Stimulated activated CD8-positive, alpha-beta memory T cell treated with anti-CD3 and anti-CD28 coated beads, Interleukin-7, amount 100 ng/mL, for 48 hours (primary cell): ENCODE results near the gene CFAP299.
"Not testable (repeated sequence)": the region's sequence is repeated elsewhere in the genome, so short reads cannot be mapped to it uniquely, and the experiment has no call there.

Experiments
- DNase-seq, 2 donors: peaks; one replicate each; pipeline ENCODE4 v3.0.0-alpha.2; 2020; ENCODE audit warnings: low read depth in 1 of 2; ENCODE audit errors: extremely low read depth in 1 of 2

The CFAP299 gene

DNA sequence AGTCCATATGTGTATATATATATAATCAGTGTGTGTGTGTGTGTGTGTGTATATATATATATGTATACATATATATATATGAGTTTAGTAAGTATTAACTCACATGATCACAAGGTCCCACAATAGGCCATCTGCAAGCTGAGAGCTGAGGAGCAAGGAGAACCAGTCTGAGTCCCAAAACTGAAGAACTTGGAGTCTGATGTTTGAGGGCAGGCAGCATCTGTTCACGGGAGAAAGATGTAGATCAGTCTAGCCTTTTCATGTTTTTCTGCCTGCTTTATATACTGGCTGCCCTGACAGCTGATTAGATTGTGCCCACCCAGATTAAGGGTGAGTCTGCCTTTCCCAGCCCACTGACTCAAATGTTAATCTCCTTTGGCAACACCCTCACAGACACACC is 465.2 kb downstream of the CFAP299 start:
- DNase-seq = not testable (repeated sequence)

DNA sequence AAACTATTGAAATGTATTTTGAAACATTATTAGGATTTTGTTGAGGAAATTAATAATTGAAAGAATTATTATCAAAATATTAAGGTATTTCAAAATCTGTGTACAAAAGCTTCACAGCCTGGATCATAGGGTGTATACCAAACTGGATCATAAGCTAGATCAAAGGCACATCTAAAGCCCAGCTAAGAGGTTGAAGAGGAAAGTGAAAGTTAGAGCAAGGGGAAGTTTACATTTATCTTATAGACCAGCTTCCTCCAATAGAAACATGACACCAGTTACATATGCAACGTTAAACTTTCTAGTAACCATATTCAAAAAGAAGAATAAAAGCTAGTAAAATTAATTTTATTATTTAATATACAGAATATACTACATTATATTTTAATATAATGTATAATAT is 467.8 kb downstream of the CFAP299 start:
- DNase-seq = no peak

DNA sequence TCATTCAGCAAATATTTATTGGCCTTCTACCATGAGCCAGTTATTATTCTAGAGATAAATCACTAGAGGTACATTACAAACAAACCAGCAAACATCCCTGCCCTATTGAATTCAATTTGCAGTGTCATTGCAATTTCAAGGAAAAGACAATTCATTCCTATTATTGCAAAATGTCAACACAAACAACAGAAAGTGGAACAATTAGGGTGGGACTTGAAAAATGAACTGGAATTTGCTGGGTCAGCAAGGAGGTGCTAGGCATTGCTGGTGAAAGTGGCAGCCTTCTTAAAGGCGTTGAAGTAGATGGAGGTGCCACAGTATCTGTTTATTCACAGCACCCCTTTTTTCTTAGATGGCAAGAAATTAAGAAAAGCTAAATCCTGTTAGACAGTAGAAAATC is 470.9 kb downstream of the CFAP299 start:
- no peak for DNase-seq

DNA sequence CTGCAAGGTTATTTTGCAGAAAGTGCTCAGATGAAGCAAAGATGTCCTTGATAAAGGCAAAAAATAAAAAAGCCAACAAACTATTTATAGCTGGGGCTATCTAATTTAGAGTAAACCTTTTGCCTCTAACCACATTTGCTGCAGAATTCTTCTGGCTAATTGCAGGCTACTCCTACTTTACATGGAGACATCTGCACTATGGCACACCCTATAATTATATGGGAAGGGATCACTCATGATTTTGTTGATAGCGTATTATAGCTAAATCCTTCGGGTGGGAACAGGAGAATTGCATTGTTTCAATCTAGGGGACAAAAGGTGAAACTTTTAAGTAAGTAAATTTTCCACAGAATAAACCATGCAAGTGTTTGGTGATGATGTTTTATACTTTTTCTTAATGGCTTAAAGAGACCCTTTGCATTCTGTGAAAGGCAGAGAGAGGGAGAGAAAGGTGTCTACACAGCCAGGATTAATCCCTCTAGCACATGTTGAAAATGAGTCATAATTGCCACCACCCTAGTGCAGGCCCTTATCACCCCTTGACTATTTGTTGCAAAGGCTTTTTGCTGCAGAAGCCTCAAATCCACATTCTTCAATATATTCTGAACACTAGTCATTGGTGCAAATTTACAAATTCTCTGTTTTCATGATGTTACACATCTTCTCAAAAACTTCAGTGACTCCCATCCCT is 473.7 kb downstream of the CFAP299 start:
- no peak for DNase-seq

DNA sequence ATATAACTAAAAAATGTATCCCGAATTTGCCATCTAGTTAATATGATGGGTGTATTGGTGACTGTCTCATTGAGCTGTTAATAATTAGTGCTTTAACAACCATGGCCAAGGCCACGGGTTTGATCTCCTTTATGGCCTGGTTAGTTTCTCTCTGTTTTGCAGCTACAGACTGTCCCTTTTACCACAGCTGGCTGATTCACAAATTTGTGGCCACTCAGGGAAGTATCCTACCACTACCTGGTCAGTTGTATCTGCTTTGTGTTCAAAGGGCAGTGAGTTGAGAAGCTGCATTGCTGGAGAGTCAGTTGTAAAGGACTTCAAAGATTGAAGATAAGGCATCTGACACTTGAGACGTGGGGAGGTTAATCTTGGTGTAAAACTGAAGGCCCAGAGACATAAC is 475.9 kb downstream of the CFAP299 start:
- no peak for DNase-seq

DNA sequence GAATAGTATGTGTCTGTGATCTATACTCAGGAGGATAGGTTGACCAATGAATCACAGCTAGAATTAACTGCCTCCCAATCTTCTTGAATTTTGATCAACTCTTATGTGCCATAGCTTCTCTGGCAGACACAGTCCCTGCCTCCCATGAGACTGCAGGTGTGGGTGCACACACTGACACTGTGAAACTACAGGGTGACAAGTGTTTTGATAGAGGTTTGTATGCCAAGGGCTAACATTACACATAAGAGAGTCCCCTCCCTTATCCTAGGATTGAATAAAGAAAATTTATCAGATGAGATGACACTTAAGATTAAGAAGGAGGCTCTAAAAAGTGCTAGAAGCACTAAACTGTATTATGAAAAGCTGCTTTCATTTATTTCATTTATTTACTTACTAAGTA is 476.6 kb downstream of the CFAP299 start:
- DNase-seq = no peak

DNA sequence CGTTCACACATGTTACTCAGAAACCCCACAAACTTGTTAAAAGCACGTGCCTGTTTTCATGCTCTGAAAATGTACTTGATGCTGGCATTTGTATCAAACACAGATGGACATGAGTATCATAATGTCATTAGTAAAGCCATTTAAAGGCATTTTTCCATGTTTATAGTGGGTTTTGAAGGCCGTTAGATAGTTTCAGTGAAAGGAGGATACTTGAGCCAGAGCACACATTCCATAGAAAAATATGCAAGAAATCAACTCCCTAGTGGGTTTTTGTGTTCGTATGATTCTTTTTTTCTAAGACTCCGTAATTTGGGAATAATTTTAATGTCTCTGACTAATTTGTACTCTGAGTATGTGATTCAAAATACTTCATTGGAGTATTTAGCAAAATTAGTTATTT is 478.7 kb downstream of the CFAP299 start:
- no peak for DNase-seq

DNA sequence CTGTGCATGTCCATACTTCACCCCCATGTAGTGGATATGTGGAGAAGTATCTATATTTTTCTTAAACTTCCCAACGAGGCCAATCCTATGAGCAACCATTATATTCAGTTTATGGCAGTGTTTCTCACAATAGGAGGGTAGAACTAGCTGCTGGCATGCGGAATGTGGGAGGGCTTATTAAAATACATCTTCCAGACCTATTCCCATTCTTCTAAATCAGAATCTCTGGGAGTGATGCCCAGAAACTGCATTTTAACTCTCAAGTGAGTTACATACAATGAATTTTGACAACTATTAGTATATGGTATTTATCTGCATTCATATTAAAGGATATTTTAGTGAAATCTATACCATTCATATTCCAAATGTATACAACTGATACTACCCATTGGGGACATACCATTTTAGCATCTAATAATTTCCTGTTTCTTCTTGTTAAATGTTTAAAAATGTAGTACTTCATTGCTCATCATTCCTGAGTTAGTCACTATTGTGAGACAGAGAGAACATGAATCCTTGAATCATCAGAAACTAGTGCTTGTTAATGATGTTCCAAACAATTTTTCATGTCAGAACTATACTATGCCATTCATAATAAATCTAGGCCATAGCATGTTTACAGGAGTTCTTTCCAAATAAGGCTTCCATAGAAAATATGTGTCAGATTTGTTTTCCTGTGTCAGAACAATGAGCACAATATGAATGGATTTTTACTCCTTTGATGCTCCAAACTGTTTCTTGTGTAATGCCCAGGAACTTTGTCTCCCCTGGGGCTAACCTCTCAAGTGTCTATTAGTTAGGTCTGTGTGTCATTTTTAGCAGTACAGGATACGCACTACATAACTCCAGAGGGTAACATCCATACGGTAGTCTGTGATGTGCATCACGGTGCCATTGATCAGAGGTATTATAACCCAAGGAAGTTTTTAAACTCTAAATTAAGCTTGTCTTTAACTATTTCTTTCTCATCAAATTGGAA is 496.1 kb downstream of the CFAP299 start:
- DNase-seq = no peak

DNA sequence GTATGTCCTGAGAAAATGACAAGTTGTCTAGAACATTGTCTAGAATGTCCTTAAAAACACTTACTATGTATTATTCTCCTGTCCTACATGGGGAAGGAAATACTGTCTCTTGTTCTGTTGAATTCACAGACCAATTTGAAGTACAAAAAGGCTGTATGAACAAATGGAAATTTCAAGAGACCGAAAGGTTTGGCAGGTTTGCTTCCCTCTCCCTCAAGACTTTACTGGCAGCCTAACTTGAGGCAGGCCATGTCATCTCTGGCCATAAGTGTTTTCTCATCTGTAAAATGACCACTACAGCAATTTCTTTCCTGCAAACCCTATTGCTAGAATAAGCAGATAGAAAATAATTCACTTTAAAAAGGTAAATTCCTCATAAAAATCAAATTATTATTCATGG is 503.8 kb downstream of the CFAP299 start:
- DNase-seq = no peak

DNA sequence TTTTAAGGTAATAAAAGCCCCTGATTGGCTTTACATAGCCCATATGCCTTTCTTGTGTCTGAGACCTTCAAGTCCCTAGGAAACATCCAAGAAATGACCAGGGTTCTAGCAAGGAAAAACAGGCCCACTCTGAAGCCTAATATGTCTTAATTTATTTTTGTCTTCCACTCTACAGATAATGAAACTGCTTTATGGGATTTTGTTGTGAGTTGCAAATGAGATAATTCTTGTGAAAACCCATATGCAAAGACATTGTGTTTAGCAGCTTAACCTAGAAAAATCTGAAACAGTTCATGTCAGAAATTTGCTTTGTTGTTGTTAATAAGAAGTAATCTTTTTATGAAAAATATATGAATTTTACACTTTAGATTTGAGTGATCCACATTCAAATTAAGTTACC is 504.3 kb downstream of the CFAP299 start:
- no peak for DNase-seq

DNA sequence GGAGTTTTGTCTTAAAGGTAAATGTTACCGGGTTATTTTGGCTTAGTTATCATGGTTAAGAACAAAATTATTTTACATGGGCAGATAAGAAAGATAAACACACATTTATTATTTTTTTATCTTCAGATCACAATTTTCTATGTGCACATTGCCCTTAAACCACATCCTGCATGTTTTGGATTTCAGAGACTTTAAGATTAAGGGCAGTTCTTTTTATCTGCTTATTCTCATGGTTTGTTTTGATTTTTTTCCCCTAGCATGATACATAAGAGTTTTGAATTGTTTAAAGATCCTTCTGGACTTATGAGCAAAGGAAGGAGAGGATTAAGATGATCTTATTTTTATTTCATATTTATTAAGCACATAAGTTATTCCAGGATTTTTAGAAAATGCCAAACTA is 504.9 kb downstream of the CFAP299 start:
- DNase-seq = no peak

DNA sequence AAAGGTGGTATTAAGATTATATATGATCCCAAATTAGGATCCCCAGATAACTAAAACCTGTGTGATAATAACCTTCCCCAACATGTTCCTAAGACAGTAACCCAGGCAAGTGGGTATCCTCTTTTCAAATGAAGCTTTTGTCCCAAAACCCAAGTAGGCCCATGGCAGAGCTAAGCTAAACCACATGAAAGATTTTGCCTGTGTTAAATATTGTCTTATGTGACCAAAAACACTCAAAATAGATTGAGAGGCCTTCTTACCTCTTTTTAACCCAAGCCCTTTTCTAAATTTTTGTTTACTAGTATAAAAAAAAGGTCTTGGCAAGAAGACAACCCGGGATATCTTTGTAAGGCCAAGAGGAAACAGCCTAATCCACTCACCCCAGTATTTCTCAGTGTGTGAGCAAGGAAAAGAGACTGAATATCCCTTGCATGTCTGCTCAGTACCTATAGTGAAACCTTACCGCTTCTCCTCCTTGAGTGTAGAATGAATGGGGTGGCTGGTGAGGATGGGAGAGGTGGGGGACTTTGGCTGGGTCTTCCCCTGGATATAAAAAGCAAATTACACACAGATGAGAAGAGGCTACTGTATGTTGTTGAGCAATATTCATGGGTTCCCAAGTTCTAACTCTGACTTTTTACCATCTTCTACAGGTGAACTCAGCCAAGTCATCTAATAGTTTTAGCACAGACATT is 506.2 kb downstream of the CFAP299 start:
- DNase-seq = no peak

DNA sequence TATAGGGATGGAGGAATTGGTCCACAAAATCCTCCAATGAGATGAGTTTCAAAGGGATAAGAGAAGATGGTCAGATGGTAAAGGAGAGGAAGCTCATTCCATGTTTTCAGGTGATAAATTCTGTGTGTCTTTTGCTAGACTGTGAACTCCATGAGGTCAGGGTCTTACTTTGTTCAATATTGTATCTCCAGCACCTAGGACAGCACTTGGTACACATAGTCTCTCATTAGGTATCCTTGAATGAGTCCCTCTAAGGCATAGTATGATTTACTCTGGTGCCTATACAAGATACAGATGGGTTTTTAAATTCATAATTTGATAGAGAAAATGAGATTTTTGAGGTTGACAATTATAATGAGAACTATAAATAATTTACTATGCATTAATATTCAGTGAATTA is 510.7 kb downstream of the CFAP299 start:
- no peak for DNase-seq

DNA sequence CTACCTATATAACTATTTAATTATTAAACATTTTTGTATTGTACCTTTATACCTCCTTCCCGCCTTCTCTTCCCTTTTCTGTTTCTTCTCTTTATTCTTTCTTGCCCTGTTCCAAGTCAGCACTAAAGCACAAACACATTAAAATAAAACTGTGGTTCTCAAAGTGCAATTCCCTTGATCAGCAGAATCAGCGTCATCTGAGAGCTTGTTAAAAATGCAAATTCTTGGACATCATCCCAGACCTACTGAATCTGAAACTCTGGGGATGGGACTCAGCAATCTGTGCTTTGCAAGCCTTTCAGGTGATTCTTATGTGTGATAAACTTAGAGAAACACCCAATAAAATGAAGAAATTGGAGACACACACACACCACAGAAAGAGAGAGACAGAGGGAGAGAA is 516.5 kb downstream of the CFAP299 start:
- no peak for DNase-seq

DNA sequence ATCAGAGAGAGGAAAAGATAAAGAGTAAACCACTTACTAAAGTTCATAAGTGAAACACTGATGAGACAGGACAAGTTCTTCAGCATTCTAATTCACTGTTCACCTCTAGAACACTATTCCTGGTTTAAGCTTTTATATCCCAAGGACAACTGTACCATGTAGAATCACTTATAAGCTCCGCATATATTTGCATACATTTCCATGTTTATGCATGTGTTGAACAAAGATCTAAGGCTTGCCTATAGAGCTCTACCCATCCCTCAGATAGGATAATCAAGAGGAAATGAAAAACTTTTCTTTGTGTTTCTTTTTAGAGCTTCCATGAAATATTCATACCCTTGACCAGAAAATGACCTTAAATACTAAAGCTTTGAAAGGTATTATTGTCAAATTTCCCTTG is 538.0 kb downstream of the CFAP299 start:
- no peak for DNase-seq

DNA sequence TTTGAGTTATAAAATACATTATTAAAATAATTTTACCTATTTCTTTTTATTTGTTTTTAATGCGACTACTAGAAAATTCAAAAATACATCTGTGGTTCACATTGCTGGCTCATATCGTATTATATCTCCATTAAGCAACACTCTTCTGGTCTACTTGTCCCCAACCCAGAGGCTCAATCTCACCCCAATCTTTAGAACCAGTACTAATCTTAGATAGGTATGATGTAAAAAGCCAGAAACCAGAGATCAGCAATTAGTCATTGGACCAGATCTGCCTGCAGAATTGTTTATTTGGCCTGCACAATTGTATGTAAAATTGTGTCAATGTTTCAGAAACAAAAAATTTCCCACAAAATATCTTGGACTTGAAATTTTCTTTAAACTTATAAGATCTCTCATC is 539.4 kb downstream of the CFAP299 start:
- no peak for DNase-seq

DNA sequence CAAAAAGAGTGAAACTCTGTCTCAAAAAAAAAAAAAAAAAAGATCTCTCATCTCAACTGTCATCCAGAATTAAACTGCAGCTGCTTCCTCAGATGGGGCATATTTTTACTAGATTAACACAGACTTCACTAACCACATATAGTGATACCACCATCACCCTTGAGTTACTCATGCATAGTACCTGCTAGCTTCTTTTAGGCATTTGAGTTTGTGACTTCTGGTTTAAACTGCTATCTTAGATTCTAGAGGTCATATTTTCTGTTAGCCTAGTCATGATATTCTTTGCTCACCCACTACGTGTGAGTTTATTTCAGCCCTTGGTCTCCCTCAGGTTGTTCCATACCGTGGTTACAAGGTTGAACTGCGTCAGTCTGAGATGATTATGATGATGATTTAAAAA is 540.1 kb downstream of the CFAP299 start:
- DNase-seq = no peak

DNA sequence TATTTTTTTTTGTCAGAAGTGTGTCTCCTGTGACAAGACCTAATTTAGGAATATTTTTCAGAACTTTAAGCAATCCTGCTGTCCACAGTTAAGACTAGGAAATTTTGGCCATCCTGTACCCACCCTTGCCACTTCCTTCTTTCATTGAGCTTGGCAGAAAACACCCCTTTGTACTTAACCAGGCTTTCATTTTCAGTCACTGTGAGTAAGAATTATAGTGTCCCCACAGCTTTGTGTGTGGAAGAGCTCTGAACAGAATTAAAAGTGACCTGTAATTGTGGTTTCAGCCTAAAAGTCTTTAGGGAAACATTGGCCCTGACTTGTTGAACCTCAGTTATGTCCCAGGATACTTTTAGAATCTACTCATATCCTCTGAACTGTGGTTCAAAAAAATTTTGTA is 541.3 kb downstream of the CFAP299 start:
- DNase-seq = no peak

DNA sequence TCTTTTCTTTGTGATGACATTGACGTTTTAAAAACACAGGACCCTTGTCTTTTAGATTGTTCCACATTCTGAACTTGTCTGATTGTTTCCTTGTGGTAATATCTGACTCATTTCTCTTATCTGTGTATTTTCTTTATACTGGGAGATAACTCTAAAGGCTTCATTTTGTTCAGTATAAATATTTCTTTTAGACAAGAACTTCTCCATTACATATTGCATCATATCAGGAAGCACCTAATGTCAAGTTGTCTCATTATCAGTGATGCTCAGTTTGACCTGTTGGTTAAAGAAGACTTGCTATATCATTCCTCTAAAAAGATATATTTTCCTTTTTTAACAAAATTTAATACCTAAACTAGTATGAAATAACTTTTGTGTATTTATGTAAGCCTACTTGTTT is 542.7 kb downstream of the CFAP299 start:
- no peak for DNase-seq

DNA sequence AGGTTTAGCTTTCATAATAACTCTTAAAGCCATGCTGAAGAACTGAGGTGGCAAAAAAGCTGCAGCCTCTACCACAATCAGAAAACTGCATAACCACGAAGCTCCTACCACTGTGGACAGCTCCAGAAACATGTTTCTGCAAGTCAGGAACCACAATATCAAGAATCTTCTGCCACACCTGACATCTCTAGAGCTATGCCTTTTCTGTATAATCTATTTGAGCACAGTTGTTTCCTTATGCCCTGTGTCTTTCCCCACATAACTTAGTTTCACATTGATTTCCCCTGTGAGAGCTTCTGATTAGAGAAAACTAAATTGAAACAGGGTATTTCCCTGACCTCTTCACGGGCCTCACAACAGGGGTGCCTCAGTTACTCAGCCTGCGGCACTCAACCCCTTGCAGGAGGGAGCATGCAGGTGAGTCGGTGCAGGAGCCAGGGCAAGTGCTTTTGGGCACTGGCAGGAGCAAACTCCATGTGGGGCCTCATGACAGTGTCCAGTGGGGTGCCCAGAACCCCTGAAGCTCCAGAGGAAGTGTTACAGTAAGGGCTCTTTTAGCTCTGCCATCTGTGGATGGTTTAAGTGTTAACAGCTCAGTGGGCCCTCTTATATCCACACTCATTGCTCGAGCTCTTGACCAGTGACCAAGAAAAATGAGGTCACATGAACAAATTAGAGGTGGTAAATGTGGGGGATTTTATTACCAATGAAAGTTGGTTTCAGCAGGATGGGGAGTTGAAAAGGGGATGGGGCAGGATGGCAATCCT is 562.2 kb downstream of the CFAP299 start:
- DNase-seq = no peak

DNA sequence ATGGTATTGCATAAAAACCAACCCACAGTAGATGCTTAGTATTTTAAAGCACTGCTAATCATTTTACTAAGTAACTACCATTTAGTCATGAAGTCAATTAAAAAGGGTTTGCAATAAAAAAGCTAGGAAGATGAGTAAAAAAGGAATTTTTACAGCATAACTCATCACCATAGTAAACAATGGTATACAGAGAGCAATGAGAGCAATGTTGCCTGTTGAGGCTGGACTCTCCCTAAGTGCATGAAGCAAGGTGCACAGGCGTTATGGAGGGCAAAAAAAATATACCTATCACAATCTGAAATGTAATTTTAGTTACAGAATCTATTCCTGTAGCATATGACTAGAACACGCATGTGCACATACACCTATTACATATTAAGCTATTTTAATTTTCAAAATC is 565.4 kb downstream of the CFAP299 start:
- no peak for DNase-seq
